ENCODE results near the gene HOTAIR. TPM values are rescaled to one million over a fixed set of nuclear protein-coding genes. Genes with fewer than 3 reads are reported as not detected.
A peak's percentile ranks its signal among the peaks of the same experiment; 100 is the strongest.

Gene HOTAIR
- total RNA-seq, 1 experiment from 2014 or later, result 3.5 TPM

DNA sequence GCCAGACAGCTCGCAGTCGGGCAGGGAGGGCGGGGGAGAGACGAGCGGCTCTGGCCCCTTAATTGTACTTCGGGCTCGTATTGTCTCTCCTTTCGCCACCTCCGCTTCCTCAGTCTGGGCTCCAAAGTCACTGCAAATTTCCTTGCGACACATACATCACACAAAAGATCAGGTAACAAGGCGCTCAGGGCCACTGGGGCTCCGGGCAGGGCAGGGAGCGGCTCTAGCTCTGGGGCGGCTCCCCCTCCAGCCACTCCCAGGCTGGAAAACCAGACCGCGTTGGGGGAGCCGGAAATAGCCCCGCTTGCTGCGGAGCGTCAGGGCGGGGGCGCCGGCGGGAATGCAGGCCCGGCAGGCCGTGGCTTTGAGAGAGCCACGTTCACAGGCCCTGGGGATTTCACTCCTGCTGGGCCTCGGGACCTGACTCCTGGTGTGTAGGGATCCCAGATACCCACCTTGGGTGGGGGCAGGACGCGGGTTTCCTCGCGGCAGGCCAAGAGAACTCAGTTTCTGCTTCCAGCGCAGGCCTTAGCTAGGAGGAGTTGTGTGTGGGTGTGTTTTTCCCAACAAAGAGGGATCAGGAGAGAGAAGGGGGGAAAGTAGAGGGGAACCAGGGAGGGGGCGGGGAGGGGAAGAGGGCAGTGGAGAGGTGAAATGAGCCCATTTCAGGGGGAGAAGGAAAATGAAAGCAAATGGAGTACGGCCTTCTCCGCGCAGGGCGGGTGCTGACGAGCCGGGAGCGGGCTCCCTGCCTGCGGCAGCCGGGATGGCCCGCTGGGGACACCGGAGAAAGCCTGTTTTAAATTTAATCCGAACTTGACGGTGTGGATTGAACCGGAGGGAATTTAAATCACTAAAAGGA is 20.9 kb upstream of the HOTAIR start:
- Histone ChIP-seq H3F3A (ENCODE audit: low read length, unreplicated experiment) (no peaks in the 10 kb centered on the region), H3K79me2 (ENCODE audit: low read length) (peaks cover 81% of the 10 kb centered on the region), H3K4me1 (ENCODE audit: insufficient read depth, low read length) (peaks cover 37% of the 10 kb centered on the region), H3K27me3 (ENCODE audit: low read length) (no peaks in the 10 kb centered on the region), H3K9me2 (replicated peaks; ENCODE audit: low read length) (no peaks in the 10 kb centered on the region), H3K9ac (ENCODE audit: low read length) (peak overlapping the region; percentile 94), H3K4me3 (ENCODE audit: low read length) (peak overlapping the region; percentile 78), H2AFZ (ENCODE audit: low read length) (peak overlapping the region; percentile 80), H3K27ac (ENCODE audit: low read length) (peak overlapping the region; percentile 86), H3K4me2 (ENCODE audit: low read length) (peak overlapping the region; percentile 98), H4K20me1 (ENCODE audit: low read length) (no peaks in the 10 kb centered on the region), H3K9me3 (ENCODE audit: low read length) (no peaks in the 10 kb centered on the region), H3K36me3 (ENCODE audit: low read depth, low read length) (no peaks in the 10 kb centered on the region)
- ChIA-PET POLR2A (ENCODE audit: unreplicated experiment) (interaction anchor here (0.6 kb wide), 1 partner anchor 56 kb away, joined by 6 read pairs; no protein-coding TSS in a partner anchor), CTCF (interaction anchor here (0.5 to 0.7 kb wide), 2 partner anchors 10 to 13 kb away, joined by 3 to 13 read pairs; partner anchors contain the start of genes HOXC10 and HOXC8)
- ATAC-seq (peak; percentile 70), DNase-seq (peak; percentile 83)
- no peak for TF ChIP-seq EZH2phosphoT487 (IDR thresholded peaks at IDR 0.05; ENCODE audit: borderline replicate concordance, low read length)
- TF ChIP-seq, protein P1, sequence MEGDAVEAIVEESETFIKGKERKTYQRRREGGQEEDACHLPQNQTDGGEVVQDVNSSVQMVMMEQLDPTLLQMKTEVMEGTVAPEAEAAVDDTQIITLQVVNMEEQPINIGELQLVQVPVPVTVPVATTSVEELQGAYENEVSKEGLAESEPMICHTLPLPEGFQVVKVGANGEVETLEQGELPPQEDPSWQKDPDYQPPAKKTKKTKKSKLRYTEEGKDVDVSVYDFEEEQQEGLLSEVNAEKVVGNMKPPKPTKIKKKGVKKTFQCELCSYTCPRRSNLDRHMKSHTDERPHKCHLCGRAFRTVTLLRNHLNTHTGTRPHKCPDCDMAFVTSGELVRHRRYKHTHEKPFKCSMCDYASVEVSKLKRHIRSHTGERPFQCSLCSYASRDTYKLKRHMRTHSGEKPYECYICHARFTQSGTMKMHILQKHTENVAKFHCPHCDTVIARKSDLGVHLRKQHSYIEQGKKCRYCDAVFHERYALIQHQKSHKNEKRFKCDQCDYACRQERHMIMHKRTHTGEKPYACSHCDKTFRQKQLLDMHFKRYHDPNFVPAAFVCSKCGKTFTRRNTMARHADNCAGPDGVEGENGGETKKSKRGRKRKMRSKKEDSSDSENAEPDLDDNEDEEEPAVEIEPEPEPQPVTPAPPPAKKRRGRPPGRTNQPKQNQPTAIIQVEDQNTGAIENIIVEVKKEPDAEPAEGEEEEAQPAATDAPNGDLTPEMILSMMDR (conservative IDR thresholded peaks at IDR 0.05; ENCODE audit: low read depth, low read length), result no peak
- intact Hi-C loops (cut with micrococcal nuclease), result no loop called here
- BruUV-seq (replicated peaks), result no TSS peak

- Histone ChIP-seq H2AFZ (ENCODE audit: low read length) (peak overlapping the region; percentile 80), H3K36me3 (ENCODE audit: low read depth, low read length) (no peaks in the 10 kb centered on the region), H3K27ac (ENCODE audit: low read length) (peak overlapping the region; percentile 86), H3K4me3 (ENCODE audit: low read length) (peak overlapping the region; percentile 78), H3K9me3 (ENCODE audit: low read length) (no peaks in the 10 kb centered on the region), H3K9ac (ENCODE audit: low read length) (peak overlapping the region; percentile 94), H3K4me1 (ENCODE audit: insufficient read depth, low read length) (peaks cover 43% of the 10 kb centered on the region), H3K4me2 (ENCODE audit: low read length) (peak overlapping the region; percentile 98), H4K20me1 (ENCODE audit: low read length) (no peaks in the 10 kb centered on the region), H3F3A (ENCODE audit: low read length, unreplicated experiment) (no peaks in the 10 kb centered on the region), H3K27me3 (ENCODE audit: low read length) (no peaks in the 10 kb centered on the region), H3K9me2 (replicated peaks; ENCODE audit: low read length) (no peaks in the 10 kb centered on the region), H3K79me2 (ENCODE audit: low read length) (peaks cover 83% of the 10 kb centered on the region)
- TF ChIP-seq, protein P1 (conservative IDR thresholded peaks at IDR 0.05; ENCODE audit: low read depth, low read length), result no peak
- TF ChIP-seq EZH2phosphoT487 (IDR thresholded peaks at IDR 0.05; ENCODE audit: borderline replicate concordance, low read length), result no peak
- TF ChIP-seq EZH2 (IDR thresholded peaks at IDR 0.05; ENCODE audit: low read length, unreplicated experiment), result no peak
- CTCF ChIA-PET, result no interaction called here
- BruUV-seq (replicated peaks), result TSS peak; percentile 92
- no peak; the same call in 1 of the 2 replicates for ATAC-seq
- POLR2A ChIA-PET (ENCODE audit: unreplicated experiment), result interaction anchor here (0.6 kb wide), 2 partner anchors 57 to 234 kb away, joined by 3 to 6 read pairs; no protein-coding TSS in a partner anchor
- intact Hi-C loops (cut with micrococcal nuclease), result no loop called here
- DNase-seq, result no peak
These were observed 20.2 kb upstream of the HOTAIR start for GRCh38 chr12:53995002-53995377.

Data from PC-3 (cell line).